GM06990 (cell line): Measurements from ENCODE around the gene SRSF10.
"Not testable (repeated sequence)": the region's sequence is repeated elsewhere in the genome, so short reads cannot be mapped to it uniquely, and the experiment has no call there.

Source experiments
- DNase-seq: peaks from one replicate; pipeline ENCODE4 v3.0.0-alpha.2; 2011; ENCODE audit not compliant: insufficient read length; ENCODE audit errors: extremely low read depth
- H3K27me3 ChIP-seq: replicated peaks from 2 replicates; pipeline ENCODE4 v1.6.0; 2011; ENCODE audit warnings: low read length; ENCODE audit not compliant: control insufficient read depth, insufficient read depth
- H3K36me3 ChIP-seq: 2 replicates; pipeline ENCODE4 v1.5.1; 2011; ENCODE audit warnings: low read length; ENCODE audit not compliant: control insufficient read depth, insufficient read depth
- H3K4me3 ChIP-seq: replicated peaks from 2 replicates; pipeline ENCODE4 v1.5.1; 2011; ENCODE audit warnings: low read depth, mild to moderate bottlenecking, control low read depth, low read length
- TF ChIP-seq, protein P1 (sequence below): IDR thresholded peaks from 2 replicates; pipeline ENCODE4 v1.5.1; 2011; ENCODE audit warnings: low read length, control low read depth, mild to moderate bottlenecking, inconsistent platforms; ENCODE audit not compliant: insufficient read depth, poor library complexity, severe bottlenecking

SRSF10 gene

DNA sequence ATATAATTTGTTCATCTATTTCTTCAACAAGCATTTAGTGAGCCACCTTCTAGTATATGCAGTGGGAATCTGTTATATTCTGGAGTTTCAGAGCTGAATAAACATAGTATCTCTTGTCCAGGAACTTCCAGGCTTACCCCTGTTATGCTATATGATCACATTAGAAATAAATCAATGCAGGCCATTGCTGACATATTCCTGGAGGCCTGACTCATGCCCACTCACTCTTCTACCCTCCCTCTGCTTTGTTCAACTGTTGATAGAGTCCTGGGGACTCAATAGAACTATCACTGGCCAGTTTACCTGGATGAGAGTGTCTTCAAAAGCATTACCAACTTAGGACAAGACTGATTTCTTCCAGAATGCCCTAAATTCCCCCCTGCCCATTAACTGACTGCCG lies 29.3 kb upstream of the SRSF10 start:
- H3K36me3 ChIP-seq = no peaks in the 10 kb centered on the region
- no peaks in the 10 kb centered on the region for H3K27me3 ChIP-seq
- TF ChIP-seq, protein P1, sequence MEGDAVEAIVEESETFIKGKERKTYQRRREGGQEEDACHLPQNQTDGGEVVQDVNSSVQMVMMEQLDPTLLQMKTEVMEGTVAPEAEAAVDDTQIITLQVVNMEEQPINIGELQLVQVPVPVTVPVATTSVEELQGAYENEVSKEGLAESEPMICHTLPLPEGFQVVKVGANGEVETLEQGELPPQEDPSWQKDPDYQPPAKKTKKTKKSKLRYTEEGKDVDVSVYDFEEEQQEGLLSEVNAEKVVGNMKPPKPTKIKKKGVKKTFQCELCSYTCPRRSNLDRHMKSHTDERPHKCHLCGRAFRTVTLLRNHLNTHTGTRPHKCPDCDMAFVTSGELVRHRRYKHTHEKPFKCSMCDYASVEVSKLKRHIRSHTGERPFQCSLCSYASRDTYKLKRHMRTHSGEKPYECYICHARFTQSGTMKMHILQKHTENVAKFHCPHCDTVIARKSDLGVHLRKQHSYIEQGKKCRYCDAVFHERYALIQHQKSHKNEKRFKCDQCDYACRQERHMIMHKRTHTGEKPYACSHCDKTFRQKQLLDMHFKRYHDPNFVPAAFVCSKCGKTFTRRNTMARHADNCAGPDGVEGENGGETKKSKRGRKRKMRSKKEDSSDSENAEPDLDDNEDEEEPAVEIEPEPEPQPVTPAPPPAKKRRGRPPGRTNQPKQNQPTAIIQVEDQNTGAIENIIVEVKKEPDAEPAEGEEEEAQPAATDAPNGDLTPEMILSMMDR = no peak
- DNase-seq = no peak
- no peak overlapping the region for H3K4me3 ChIP-seq

DNA sequence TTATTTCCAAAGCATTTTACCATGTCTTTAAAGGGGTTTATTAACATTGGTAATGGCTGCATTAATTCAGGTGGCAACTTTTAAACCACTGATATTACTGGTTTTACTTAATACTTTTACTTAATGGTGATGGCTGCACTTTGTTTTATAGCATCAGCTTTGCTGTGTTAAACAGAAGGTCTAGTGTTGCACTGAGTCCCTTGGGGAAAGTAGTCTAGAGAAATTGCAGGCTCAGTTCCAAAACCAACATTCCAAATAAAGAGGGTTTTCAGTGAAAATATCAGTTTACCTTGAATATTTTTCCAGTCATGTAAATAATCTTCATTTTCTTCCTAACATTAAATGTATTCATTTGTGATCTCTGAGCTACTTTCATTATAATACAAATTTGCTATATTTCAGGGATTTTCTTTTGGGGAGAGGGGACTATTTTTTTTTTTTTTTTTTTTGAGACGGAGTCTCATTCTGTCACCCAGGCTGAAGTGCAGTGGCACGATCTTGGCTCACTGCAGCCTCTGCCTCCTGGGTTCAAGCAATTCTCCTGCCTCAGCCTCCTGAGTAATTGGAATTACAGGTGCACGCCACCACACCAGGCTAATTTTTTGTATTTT lies 28.6 kb upstream of the SRSF10 start:
- not testable (repeated sequence) for DNase-seq, H3K36me3 ChIP-seq, H3K4me3 ChIP-seq, H3K27me3 ChIP-seq

DNA sequence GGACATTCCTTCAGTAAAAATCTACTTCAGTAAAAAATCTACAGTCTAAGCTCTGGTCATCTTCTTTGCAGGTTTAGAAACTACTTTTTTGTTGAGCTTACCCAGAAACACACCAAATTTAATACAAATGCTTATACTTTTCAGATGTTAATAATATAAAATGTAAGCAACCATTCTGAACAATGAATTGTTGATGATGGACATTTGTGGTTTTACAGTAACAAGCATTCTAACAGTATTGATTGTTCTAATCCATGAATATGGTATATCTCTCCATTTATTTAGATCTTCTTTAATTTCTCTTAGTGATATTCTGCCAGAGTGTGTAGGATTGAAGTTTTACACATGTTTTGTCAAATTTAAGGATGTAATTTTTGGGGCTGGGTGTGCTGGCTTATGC lies 27.0 kb upstream of the SRSF10 start:
- TF ChIP-seq, protein P1 = no peak
- DNase-seq = no peak
- H3K36me3 ChIP-seq = no peaks in the 10 kb centered on the region
- H3K4me3 ChIP-seq = no peak overlapping the region
- H3K27me3 ChIP-seq = no peaks in the 10 kb centered on the region

DNA sequence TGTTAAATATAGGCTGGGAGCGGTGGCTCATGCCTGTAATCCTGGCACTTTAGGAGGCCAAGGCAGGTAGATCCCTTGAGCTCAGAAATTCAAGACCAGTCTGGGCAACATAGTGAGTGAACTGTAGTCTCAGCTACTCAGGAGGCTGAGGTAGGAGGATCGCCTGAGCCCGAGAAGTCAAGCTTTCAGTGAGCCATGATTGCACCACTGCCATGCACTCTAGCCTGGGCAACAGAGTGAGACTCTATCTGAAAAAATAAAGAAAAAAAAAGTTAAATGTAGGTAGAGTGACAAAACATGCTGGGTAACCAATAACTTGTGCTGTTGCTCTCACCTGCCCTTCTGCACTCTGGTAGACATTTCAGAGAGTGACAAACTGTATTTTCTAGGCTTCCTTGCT lies 25.0 kb upstream of the SRSF10 start:
- DNase-seq = no peak
- H3K36me3 ChIP-seq = no peaks in the 10 kb centered on the region
- H3K27me3 ChIP-seq = no peaks in the 10 kb centered on the region
- no peak overlapping the region for H3K4me3 ChIP-seq
- TF ChIP-seq, protein P1 = no peak

DNA sequence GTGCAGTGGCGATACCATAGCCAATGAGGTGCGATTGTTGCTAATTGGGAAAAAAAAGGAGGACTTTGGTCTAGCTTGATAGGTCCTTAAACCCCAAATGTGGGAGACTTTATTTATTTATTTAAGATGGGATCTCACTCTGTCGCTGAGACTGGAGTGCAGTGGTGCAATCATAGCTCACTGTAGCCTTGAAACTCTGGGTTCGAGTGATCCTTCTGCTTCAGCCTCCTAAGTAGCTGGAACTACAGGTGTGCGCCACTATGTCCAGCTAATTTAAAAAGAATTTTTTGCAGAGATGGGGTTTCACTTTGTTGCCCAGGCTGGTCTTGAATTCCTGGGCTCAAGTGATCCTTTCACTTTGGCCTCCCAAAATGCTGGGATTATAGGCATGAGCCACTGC lies 24.0 kb upstream of the SRSF10 start:
- Histone ChIP-seq H3K27me3 (no peaks in the 10 kb centered on the region), H3K4me3 (no peak overlapping the region), H3K36me3 (no peaks in the 10 kb centered on the region)
- no peak for DNase-seq
- TF ChIP-seq, protein P1 = no peak

DNA sequence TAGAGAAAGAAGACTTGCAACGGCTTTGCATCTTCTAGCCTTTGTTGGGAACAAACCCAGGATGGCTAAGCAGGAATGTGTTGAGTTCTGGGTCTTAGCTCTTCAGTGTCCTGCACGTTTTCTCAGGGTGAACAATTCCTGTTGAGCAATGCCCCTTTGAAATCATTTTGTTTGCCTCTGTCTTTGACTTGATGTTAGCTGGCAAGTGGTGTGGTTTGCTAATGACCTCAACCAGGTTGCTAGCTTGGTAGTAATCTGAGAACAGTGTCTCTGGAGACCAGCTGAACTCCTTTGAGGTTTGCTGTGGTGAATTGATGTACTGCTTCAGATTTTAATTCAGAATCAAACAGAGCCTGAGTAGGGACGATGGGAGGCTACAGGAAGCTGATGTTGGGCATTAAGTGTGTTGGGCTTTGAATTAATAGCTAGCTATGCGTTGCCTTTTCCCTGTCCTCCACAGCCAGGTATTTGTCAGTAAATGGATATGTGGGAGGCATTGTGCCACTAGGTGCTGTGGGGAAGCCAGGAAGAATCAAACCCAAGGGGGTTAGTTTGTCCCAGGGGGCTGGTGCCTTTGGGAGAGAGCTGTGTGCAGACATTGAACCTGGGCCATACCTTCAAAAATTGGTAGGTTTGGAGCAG lies 23.3 kb upstream of the SRSF10 start:
- DNase-seq = peak; percentile 57
- H3K4me3 ChIP-seq = no peak overlapping the region
- no peaks in the 10 kb centered on the region for H3K27me3 ChIP-seq
- TF ChIP-seq, protein P1 = no peak
- H3K36me3 ChIP-seq = no peaks in the 10 kb centered on the region
